ENCODE measurements around the gene SAFB.
"Not testable (repeated sequence)": the region's sequence is repeated elsewhere in the genome, so short reads cannot be mapped to it uniquely, and the experiment has no call there.

SAFB gene

GRCh38 chr19:5698635-5699422 is 75.9 kb downstream of the SAFB start:
- TF ChIP-seq, protein P1, sequence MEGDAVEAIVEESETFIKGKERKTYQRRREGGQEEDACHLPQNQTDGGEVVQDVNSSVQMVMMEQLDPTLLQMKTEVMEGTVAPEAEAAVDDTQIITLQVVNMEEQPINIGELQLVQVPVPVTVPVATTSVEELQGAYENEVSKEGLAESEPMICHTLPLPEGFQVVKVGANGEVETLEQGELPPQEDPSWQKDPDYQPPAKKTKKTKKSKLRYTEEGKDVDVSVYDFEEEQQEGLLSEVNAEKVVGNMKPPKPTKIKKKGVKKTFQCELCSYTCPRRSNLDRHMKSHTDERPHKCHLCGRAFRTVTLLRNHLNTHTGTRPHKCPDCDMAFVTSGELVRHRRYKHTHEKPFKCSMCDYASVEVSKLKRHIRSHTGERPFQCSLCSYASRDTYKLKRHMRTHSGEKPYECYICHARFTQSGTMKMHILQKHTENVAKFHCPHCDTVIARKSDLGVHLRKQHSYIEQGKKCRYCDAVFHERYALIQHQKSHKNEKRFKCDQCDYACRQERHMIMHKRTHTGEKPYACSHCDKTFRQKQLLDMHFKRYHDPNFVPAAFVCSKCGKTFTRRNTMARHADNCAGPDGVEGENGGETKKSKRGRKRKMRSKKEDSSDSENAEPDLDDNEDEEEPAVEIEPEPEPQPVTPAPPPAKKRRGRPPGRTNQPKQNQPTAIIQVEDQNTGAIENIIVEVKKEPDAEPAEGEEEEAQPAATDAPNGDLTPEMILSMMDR (IDR thresholded peaks at IDR 0.05; ENCODE audit: extremely low read depth, insufficient read depth, missing control alignments): no peak
- in situ Hi-C loops (cut with MboI; ENCODE audit: low pct_unique_long_range_greater_than_20kb, low sequenced_read_pairs, unreplicated experiment): no loop called here
- no peak for DNase-seq (ENCODE audit: low spot score)

- DNase-seq (ENCODE audit: low spot score): no peak
- in situ Hi-C loops (cut with MboI; ENCODE audit: low pct_unique_long_range_greater_than_20kb, low sequenced_read_pairs, unreplicated experiment): no loop called here
- TF ChIP-seq, protein P1 (IDR thresholded peaks at IDR 0.05; ENCODE audit: extremely low read depth, insufficient read depth, missing control alignments): no peak
Observed at GRCh38 chr19:5700455-5701092, 77.7 kb downstream of the SAFB start.

- DNase-seq (ENCODE audit: low spot score); in situ Hi-C loops (cut with MboI; ENCODE audit: low pct_unique_long_range_greater_than_20kb, low sequenced_read_pairs, unreplicated experiment): not testable (repeated sequence)
Observed at GRCh38 chr19:5702053-5702410, 79.1 kb downstream of the SAFB start.

DNA sequence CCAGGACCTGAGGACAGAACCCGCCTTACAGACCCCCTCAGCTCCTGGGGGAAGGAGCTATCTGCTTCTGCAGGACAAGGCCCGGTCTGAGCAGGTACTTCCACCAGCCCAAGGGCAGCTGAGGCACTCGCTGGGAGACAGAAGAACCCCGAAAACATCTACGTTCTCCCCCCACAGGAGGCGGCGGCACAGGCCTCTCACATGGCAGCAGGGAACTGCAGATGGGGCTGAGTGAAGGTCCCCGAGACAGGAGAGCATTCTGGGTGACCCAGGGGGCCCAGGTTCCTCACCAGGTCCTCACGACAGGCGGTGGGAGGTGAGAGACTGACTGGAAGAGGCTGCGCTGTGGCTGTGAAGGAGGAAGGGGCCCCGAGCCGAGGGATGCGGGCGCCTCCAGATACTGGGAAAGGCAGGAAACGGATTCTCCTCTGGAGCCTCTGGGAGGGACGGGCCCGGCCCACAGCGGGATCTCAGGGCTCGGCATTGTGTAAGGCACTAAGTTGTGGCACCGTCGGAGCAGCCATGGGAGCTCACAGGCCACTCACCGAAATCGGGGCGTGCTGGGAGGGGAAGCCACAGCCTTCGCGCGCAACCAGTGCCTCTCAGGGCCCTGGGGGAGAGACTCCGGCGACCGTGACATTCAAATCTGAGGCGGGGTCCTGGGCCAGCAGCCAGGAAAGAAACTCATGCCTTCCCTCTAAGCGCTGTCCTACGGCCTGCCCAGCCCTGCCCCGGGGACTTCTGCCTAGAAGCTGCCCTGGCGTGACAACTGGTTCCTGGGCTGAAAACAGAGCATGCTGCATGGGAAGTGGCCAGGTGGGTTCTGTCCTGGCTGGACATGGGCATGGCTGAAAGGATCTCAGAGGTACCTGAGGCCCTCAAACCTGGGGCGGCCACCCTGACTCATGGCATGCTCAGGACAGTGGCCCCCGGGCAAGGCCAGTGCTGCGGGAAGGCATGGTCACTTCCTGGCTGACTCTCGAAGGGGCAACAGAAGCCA is 81.2 kb downstream of the SAFB start:
- in situ Hi-C loops (cut with MboI; ENCODE audit: low pct_unique_long_range_greater_than_20kb, low sequenced_read_pairs, unreplicated experiment): no loop called here
- DNase-seq (ENCODE audit: low spot score): no peak
- TF ChIP-seq, protein P1 (IDR thresholded peaks at IDR 0.05; ENCODE audit: extremely low read depth, insufficient read depth, missing control alignments): no peak

- in situ Hi-C loops (cut with MboI; ENCODE audit: low pct_unique_long_range_greater_than_20kb, low sequenced_read_pairs, unreplicated experiment): no loop called here
- TF ChIP-seq, protein P1 (IDR thresholded peaks at IDR 0.05; ENCODE audit: extremely low read depth, insufficient read depth, missing control alignments): no peak
- DNase-seq (ENCODE audit: low spot score): no peak
Observed at GRCh38 chr19:5705552-5705951, 82.7 kb downstream of the SAFB start.

GRCh38 chr19:5706876-5707573 is 84.1 kb downstream of the SAFB start:
- TF ChIP-seq, protein P1 (IDR thresholded peaks at IDR 0.05; ENCODE audit: extremely low read depth, insufficient read depth, missing control alignments): no peak
- in situ Hi-C loops (cut with MboI; ENCODE audit: low pct_unique_long_range_greater_than_20kb, low sequenced_read_pairs, unreplicated experiment): no loop called here
- peak; percentile 28 for DNase-seq (ENCODE audit: low spot score)

All from GM13977 (cell line).